Measurements from ENCODE around the gene RAB5B. TPM values are rescaled to one million over a fixed set of nuclear protein-coding genes. Genes with fewer than 3 reads are reported as not detected.

The RAB5B gene
- total RNA-seq, 1 experiment from 2014 or later = 55.0 TPM

DNA sequence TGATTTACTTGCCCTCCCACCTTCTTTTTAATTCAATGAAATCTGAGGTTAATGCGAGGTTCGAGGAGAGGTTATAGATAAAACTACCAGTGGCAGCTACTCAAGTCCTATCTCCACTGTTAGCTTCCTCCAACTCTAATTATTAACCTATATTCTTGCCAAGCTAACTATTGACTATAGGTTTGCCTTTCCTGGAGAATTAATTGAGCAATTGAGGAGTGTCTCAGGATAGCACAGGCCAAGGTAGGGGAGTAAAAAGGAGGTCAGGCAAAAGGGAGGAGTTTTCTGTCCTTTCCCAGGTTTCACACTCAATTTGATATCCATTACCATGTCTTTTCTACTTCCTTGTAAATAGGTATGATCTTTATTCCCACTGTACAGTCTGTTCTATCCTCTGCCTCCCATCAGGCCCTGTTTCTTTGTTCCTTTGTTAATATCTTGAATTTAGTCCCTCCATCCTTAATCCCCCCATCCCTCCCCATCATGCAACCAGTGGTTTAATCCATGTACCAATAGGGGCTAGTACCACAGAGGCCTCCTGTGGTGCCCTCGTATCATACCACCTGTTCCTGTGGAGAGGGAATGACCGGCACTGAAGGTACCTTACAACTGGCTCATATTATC is 19.5 kb downstream of the RAB5B start:
- ChIA-PET POLR2A (no interaction called here), CTCF (interaction anchor here (1.2 kb wide), 1 partner anchor 256 kb away, joined by 3 read pairs; no protein-coding TSS in a partner anchor)
- no peaks in the 10 kb centered on the region for H3K27me3 Mint-ChIP-seq (ENCODE audit: low read depth)
- H3K9me3 Mint-ChIP-seq = no peaks in the 10 kb centered on the region
- H3K36me3 Mint-ChIP-seq = peaks cover 46% of the 10 kb centered on the region
- H3K4me1 Mint-ChIP-seq = 0 out of 2 replicates have a peak, but pooled peaks cover 7% of the 10 kb centered on the region
- ATAC-seq (no peak), DNase-seq (ENCODE audit: low spot score) (no peak)
- TF ChIP-seq ZNF138 (CRISPR knock-in tag; conservative IDR thresholded peaks at IDR 0.05) (no peak), SMAD3 (CRISPR knock-in tag; IDR thresholded peaks at IDR 0.05; ENCODE audit: borderline replicate concordance) (no peak), ZBTB21 (CRISPR knock-in tag; IDR thresholded peaks at IDR 0.05; ENCODE audit: borderline replicate concordance) (no peak), ESRRA (CRISPR knock-in tag; IDR thresholded peaks at IDR 0.05; ENCODE audit: borderline replicate concordance) (no peak), RELA (CRISPR knock-in tag; IDR thresholded peaks at IDR 0.05; ENCODE audit: borderline replicate concordance) (no peak)
- TF ChIP-seq, protein P1, sequence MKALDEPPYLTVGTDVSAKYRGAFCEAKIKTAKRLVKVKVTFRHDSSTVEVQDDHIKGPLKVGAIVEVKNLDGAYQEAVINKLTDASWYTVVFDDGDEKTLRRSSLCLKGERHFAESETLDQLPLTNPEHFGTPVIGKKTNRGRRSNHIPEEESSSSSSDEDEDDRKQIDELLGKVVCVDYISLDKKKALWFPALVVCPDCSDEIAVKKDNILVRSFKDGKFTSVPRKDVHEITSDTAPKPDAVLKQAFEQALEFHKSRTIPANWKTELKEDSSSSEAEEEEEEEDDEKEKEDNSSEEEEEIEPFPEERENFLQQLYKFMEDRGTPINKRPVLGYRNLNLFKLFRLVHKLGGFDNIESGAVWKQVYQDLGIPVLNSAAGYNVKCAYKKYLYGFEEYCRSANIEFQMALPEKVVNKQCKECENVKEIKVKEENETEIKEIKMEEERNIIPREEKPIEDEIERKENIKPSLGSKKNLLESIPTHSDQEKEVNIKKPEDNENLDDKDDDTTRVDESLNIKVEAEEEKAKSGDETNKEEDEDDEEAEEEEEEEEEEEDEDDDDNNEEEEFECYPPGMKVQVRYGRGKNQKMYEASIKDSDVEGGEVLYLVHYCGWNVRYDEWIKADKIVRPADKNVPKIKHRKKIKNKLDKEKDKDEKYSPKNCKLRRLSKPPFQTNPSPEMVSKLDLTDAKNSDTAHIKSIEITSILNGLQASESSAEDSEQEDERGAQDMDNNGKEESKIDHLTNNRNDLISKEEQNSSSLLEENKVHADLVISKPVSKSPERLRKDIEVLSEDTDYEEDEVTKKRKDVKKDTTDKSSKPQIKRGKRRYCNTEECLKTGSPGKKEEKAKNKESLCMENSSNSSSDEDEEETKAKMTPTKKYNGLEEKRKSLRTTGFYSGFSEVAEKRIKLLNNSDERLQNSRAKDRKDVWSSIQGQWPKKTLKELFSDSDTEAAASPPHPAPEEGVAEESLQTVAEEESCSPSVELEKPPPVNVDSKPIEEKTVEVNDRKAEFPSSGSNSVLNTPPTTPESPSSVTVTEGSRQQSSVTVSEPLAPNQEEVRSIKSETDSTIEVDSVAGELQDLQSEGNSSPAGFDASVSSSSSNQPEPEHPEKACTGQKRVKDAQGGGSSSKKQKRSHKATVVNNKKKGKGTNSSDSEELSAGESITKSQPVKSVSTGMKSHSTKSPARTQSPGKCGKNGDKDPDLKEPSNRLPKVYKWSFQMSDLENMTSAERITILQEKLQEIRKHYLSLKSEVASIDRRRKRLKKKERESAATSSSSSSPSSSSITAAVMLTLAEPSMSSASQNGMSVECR (CRISPR knock-in tag; IDR thresholded peaks at IDR 0.05; ENCODE audit: borderline replicate concordance) = no peak
- TF ChIP-seq, protein P2, sequence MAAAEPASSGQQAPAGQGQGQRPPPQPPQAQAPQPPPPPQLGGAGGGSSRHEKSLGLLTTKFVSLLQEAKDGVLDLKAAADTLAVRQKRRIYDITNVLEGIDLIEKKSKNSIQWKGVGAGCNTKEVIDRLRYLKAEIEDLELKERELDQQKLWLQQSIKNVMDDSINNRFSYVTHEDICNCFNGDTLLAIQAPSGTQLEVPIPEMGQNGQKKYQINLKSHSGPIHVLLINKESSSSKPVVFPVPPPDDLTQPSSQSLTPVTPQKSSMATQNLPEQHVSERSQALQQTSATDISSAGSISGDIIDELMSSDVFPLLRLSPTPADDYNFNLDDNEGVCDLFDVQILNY (CRISPR knock-in tag; IDR thresholded peaks at IDR 0.05) = no peak
- TF ChIP-seq, protein P3, sequence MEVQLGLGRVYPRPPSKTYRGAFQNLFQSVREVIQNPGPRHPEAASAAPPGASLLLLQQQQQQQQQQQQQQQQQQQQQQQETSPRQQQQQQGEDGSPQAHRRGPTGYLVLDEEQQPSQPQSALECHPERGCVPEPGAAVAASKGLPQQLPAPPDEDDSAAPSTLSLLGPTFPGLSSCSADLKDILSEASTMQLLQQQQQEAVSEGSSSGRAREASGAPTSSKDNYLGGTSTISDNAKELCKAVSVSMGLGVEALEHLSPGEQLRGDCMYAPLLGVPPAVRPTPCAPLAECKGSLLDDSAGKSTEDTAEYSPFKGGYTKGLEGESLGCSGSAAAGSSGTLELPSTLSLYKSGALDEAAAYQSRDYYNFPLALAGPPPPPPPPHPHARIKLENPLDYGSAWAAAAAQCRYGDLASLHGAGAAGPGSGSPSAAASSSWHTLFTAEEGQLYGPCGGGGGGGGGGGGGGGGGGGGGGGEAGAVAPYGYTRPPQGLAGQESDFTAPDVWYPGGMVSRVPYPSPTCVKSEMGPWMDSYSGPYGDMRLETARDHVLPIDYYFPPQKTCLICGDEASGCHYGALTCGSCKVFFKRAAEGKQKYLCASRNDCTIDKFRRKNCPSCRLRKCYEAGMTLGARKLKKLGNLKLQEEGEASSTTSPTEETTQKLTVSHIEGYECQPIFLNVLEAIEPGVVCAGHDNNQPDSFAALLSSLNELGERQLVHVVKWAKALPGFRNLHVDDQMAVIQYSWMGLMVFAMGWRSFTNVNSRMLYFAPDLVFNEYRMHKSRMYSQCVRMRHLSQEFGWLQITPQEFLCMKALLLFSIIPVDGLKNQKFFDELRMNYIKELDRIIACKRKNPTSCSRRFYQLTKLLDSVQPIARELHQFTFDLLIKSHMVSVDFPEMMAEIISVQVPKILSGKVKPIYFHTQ (CRISPR knock-in tag; IDR thresholded peaks at IDR 0.05) = no peak
- TF ChIP-seq, protein P4, sequence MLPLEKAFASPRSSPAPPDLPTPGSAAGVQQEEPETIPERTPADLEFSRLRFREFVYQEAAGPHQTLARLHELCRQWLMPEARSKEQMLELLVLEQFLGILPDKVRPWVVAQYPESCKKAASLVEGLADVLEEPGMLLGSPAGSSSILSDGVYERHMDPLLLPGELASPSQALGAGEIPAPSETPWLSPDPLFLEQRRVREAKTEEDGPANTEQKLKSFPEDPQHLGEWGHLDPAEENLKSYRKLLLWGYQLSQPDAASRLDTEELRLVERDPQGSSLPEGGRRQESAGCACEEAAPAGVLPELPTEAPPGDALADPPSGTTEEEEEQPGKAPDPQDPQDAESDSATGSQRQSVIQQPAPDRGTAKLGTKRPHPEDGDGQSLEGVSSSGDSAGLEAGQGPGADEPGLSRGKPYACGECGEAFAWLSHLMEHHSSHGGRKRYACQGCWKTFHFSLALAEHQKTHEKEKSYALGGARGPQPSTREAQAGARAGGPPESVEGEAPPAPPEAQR (CRISPR knock-in tag; IDR thresholded peaks at IDR 0.05) = no peak
- TF ChIP-seq, protein P5, sequence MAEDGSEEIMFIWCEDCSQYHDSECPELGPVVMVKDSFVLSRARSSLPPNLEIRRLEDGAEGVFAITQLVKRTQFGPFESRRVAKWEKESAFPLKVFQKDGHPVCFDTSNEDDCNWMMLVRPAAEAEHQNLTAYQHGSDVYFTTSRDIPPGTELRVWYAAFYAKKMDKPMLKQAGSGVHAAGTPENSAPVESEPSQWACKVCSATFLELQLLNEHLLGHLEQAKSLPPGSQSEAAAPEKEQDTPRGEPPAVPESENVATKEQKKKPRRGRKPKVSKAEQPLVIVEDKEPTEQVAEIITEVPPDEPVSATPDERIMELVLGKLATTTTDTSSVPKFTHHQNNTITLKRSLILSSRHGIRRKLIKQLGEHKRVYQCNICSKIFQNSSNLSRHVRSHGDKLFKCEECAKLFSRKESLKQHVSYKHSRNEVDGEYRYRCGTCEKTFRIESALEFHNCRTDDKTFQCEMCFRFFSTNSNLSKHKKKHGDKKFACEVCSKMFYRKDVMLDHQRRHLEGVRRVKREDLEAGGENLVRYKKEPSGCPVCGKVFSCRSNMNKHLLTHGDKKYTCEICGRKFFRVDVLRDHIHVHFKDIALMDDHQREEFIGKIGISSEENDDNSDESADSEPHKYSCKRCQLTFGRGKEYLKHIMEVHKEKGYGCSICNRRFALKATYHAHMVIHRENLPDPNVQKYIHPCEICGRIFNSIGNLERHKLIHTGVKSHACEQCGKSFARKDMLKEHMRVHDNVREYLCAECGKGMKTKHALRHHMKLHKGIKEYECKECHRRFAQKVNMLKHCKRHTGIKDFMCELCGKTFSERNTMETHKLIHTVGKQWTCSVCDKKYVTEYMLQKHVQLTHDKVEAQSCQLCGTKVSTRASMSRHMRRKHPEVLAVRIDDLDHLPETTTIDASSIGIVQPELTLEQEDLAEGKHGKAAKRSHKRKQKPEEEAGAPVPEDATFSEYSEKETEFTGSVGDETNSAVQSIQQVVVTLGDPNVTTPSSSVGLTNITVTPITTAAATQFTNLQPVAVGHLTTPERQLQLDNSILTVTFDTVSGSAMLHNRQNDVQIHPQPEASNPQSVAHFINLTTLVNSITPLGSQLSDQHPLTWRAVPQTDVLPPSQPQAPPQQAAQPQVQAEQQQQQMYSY (CRISPR knock-in tag; IDR thresholded peaks at IDR 0.05) = no peak
- H3K27ac Mint-ChIP-seq = no peak overlapping the region; the same call in 1 of the 2 replicates
- H3K4me3 Mint-ChIP-seq = no peak overlapping the region

Measured in WTC11 (cell line).